K562 (cell line): Measurements from ENCODE around the gene USP5. TPM values are rescaled to one million over a fixed set of nuclear protein-coding genes. Genes with fewer than 3 reads are reported as not detected.

Experiments used
- BACH1 ChIP-seq: fragments of 200-800 bp; sonication (Bioruptor generic); IDR thresholded peaks from 2 replicates; pipeline ENCODE4 v1.6.1; 2016; ENCODE audit warnings: missing genetic modification characterization, missing compliant biosample characterization
- CHD1 ChIP-seq: fragments of 200-600 bp; sonication (generic); IDR thresholded peaks from one replicate; pipeline ENCODE4 v1.6.1; 2012; ENCODE audit warnings: mild to moderate bottlenecking, moderate library complexity, low read length, inconsistent platforms
- HNRNPLL ChIP-seq: fragments of 200-400 bp; formaldehyde crosslinking; IDR thresholded peaks from 2 replicates; pipeline ENCODE4 v1.6.1; 2017; ENCODE audit warnings: low read length, low read depth, mild to moderate bottlenecking; ENCODE audit not compliant: poor library complexity, severe bottlenecking
- MAFF ChIP-seq: IDR thresholded peaks from 2 replicates; pipeline ENCODE4 v1.6.1; 2012; ENCODE audit warnings: low read length, improper control_type of control experiment
- MEIS2 ChIP-seq: fragments of 450-650 bp; IDR thresholded peaks from 2 replicates; pipeline ENCODE4 v1.6.1; 2014; ENCODE audit warnings: mild to moderate bottlenecking; ENCODE audit not compliant: partially characterized antibody
- POLR2AphosphoS2 ChIP-seq: IDR thresholded peaks from 2 replicates; pipeline ENCODE4 v1.6.1; 2012; ENCODE audit warnings: low read length, improper control_type of control experiment
- SAP30 ChIP-seq: fragments of 200-600 bp; sonication (generic); IDR thresholded peaks from 2 replicates; pipeline ENCODE4 v1.6.1; 2012; ENCODE audit warnings: borderline replicate concordance, low read depth, mild to moderate bottlenecking, moderate library complexity, low read length, control low read depth, inconsistent platforms; ENCODE audit not compliant: insufficient read depth, poor library complexity, severe bottlenecking
- SP1 ChIP-seq: sonication (generic); formaldehyde crosslinking; IDR thresholded peaks from 2 replicates; pipeline ENCODE4 v1.8.1; 2022; ENCODE audit warnings: mild to moderate bottlenecking, missing genetic modification reagents
- ZC3H4 ChIP-seq: sonication (generic); formaldehyde crosslinking; IDR thresholded peaks from 2 replicates; pipeline ENCODE4 v1.9.0; 2021; ENCODE audit warnings: missing genetic modification reagents, borderline replicate concordance
- ZNF134 ChIP-seq: fragments of 250-450 bp; sonication (Bioruptor Pico); conservative IDR thresholded peaks from 2 replicates; pipeline ENCODE4 v1.4.0; 2020
- ZSCAN29 ChIP-seq: fragments of 450-650 bp; IDR thresholded peaks from 2 replicates; pipeline ENCODE4 v1.6.1; 2017
- polyA plus RNA-seq, 8 experiments: library from polyadenylated mRNA; depleted of rRNA in 4 of 8; stranded (reverse) in 5 of 8; unstranded in 3 of 8; fragments of >200 nt; fragmentation: Nextera tagmentation in 2 of 8; fragmentation: Illumina TruSeq in 1 of 8; extraction: Ambion mirVana in 2 of 8; extraction: Trizol in 1 of 8; gene quantifications; 2 replicates each; pipeline versions ENCODE4 v1.2.1 to v1.2.3, GENCODE V29; 2011 to 2014; ENCODE audit warnings: inconsistent platforms in 1 of 8, missing spikeins in 1 of 8
- total RNA-seq, 7 experiments: library from RNA; depleted of rRNA in 6 of 7; stranded (reverse); fragments of >200 nt in 6 of 7; fragmentation: Illumina TruSeq in 2 of 7; extraction: Trizol in 2 of 7; gene quantifications; 2 replicates each; pipeline versions ENCODE4 v1.2.1 to v1.2.3, GENCODE V29; 2011 to 2021; ENCODE audit warnings: low replicate concordance in 1 of 7
- TF ChIP-seq, protein P1 (sequence below): fragments of 250-450 bp; sonication (Bioruptor Pico); IDR thresholded peaks from 2 replicates; pipeline ENCODE4 v1.8.0; 2021; ENCODE audit warnings: borderline replicate concordance, mild to moderate bottlenecking, moderate library complexity; ENCODE audit not compliant: poor library complexity, severe bottlenecking
- TF ChIP-seq, protein P2 (sequence below): sonication (generic); formaldehyde crosslinking; IDR thresholded peaks from 2 replicates; pipeline ENCODE4 v1.8.0; 2022; ENCODE audit warnings: mild to moderate bottlenecking, missing genetic modification reagents

Gene USP5
- total and polyA plus RNA-seq, 9 of the 15 experiments (the other 6 are each of a cell fraction or from before 2014, with no cell fraction given), result 1.4 to 107 (median 48.6) TPM

DNA sequence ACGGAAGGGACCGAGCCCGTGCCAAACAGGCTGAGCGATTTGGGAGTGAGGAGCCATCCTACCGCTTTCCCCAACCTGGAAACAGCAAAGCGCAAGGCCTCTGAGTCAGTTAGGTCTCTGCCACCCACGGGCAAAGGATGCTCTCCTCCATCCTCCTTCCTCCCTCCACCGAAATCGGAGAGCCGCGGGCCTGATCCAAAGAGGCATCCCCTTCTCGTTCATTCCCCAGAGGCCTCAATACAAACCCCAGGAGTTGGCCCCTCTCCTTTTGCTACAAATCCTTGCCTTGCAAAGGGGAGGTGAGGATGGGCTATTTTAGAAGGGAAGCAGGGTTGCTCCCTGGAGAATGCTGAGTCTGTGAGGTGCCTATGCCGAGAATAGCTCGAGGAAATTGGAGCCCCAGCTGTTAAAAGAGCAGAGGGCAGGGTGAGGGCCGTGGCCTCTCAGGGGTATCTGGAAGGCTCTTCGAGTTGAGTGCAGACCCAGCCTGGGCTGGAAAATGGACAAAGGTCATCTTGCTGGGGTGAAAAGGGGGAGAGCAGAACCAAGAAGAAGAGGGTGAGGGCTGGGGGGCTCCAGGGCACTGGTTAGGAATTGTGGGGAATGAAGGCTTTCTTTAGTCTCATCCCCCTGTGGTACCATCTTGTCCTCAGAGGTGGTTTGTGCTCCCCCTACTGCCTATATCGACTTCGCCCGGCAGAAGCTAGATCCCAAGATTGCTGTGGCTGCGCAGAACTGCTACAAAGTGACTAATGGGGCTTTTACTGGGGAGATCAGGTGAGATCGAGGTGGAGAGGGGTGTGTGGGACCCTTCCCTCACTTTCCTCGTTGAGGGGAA, 16.5 kb downstream of the USP5 start (continued):
- TF ChIP-seq CHD1, result peak; percentile 90
- no peak for TF ChIP-seq HNRNPLL
- peak; percentile 12; the same call in 1 of the 2 replicates for TF ChIP-seq MAFF
- no peak for TF ChIP-seq POLR2AphosphoS2
- TF ChIP-seq SP1, result peak; percentile 13
- no peak for TF ChIP-seq BACH1 (tag)
- TF ChIP-seq, protein P1, sequence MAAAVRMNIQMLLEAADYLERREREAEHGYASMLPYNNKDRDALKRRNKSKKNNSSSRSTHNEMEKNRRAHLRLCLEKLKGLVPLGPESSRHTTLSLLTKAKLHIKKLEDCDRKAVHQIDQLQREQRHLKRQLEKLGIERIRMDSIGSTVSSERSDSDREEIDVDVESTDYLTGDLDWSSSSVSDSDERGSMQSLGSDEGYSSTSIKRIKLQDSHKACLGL (CRISPR knock-in tag), result no peak
- TF ChIP-seq, protein P2, sequence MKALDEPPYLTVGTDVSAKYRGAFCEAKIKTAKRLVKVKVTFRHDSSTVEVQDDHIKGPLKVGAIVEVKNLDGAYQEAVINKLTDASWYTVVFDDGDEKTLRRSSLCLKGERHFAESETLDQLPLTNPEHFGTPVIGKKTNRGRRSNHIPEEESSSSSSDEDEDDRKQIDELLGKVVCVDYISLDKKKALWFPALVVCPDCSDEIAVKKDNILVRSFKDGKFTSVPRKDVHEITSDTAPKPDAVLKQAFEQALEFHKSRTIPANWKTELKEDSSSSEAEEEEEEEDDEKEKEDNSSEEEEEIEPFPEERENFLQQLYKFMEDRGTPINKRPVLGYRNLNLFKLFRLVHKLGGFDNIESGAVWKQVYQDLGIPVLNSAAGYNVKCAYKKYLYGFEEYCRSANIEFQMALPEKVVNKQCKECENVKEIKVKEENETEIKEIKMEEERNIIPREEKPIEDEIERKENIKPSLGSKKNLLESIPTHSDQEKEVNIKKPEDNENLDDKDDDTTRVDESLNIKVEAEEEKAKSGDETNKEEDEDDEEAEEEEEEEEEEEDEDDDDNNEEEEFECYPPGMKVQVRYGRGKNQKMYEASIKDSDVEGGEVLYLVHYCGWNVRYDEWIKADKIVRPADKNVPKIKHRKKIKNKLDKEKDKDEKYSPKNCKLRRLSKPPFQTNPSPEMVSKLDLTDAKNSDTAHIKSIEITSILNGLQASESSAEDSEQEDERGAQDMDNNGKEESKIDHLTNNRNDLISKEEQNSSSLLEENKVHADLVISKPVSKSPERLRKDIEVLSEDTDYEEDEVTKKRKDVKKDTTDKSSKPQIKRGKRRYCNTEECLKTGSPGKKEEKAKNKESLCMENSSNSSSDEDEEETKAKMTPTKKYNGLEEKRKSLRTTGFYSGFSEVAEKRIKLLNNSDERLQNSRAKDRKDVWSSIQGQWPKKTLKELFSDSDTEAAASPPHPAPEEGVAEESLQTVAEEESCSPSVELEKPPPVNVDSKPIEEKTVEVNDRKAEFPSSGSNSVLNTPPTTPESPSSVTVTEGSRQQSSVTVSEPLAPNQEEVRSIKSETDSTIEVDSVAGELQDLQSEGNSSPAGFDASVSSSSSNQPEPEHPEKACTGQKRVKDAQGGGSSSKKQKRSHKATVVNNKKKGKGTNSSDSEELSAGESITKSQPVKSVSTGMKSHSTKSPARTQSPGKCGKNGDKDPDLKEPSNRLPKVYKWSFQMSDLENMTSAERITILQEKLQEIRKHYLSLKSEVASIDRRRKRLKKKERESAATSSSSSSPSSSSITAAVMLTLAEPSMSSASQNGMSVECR (CRISPR knock-in tag), result no peak
- TF ChIP-seq ZNF134 (CRISPR knock-in tag), result no peak
- no peak for TF ChIP-seq MEIS2
- no peak for TF ChIP-seq ZSCAN29
- TF ChIP-seq SAP30, result peak; percentile 38
- TF ChIP-seq ZC3H4, result peak; percentile 98
